PC-3 (cell line): Measurements from ENCODE around the gene PIGS. TPM values are rescaled to one million over a fixed set of nuclear protein-coding genes. Genes with fewer than 3 reads are reported as not detected.

Source experiments
- ATAC-seq: fragments of 200-7000 bp; cut with Tn5 transposase; 2 replicates; pipeline ENCODE4 v1.9.1; 2020; ENCODE audit warnings: mild to moderate bottlenecking, moderate library complexity
- BruUV-seq: library from RNA; stranded (reverse); fragments of 400-500 nt; replicated peaks from 2 replicates; lab custom pipeline; 2021; lab: Mats Ljungman, UMichigan
- CTCF ChIA-PET: fragments of 300-600 bp; sonication (Branson Sonifier 250); formaldehyde crosslinking; loops from one replicate; lab custom pipeline; 2022; ENCODE audit warnings: antibody characterized with exemption; lab: Charles Lee
- POLR2A ChIA-PET: fragments of 300-600 bp; sonication (Branson Sonifier 250); formaldehyde crosslinking; loops from one replicate; lab custom pipeline; 2022; ENCODE audit warnings: antibody characterized with exemption; ENCODE audit not compliant: unreplicated experiment; lab: Charles Lee
- DNase-seq: peaks from one replicate; pipeline ENCODE4 v3.0.0-alpha.2; 2015
- H2AFZ ChIP-seq: fragments of 300-600 bp; sonication (generic); 2 replicates; pipeline ENCODE4 v1.6.0; 2016; ENCODE audit warnings: antibody characterized with exemption, low read length
- H3F3A ChIP-seq: fragments of 300-600 bp; sonication (generic); one replicate; pipeline ENCODE4 v1.6.0; 2017; ENCODE audit warnings: antibody characterized with exemption, low read length, control low read depth, mild to moderate bottlenecking; ENCODE audit not compliant: unreplicated experiment
- H3K27ac ChIP-seq: fragments of 300-600 bp; sonication (generic); 2 replicates; pipeline ENCODE4 v1.5.1; 2016; ENCODE audit warnings: mild to moderate bottlenecking, low read length
- H3K27me3 ChIP-seq: fragments of 300-600 bp; sonication (generic); 2 replicates; pipeline ENCODE4 v1.6.1; 2016; ENCODE audit warnings: low read length, mixed read lengths
- H3K36me3 ChIP-seq: fragments of 300-600 bp; sonication (generic); 2 replicates; pipeline ENCODE4 v1.6.1; 2016; ENCODE audit warnings: low read depth, mixed run types, low read length, mixed read lengths
- H3K4me1 ChIP-seq: fragments of 300-600 bp; sonication (generic); 2 replicates; pipeline ENCODE4 v1.5.1; 2016; ENCODE audit warnings: low read length; ENCODE audit not compliant: insufficient read depth
- H3K4me2 ChIP-seq: fragments of 300-600 bp; sonication (generic); 2 replicates; pipeline ENCODE4 v1.6.0; 2016; ENCODE audit warnings: low read length
- H3K4me3 ChIP-seq: fragments of 300-600 bp; sonication (generic); 2 replicates; pipeline ENCODE4 v1.5.1; 2016; ENCODE audit warnings: mild to moderate bottlenecking, low read length, mixed read lengths
- H3K79me2 ChIP-seq: fragments of 300-600 bp; sonication (generic); 2 replicates; pipeline ENCODE4 v1.6.1; 2017; ENCODE audit warnings: low read length, mixed read lengths
- H3K9ac ChIP-seq: fragments of 300-600 bp; sonication (generic); 2 replicates; pipeline ENCODE4 v1.6.0; 2016; ENCODE audit warnings: mild to moderate bottlenecking, low read length
- H3K9me2 ChIP-seq: fragments of 300-600 bp; sonication (generic); replicated peaks from 2 replicates; pipeline ENCODE4 v1.6.1; 2016; ENCODE audit warnings: mixed run types, low read length, mixed read lengths
- H3K9me3 ChIP-seq: fragments of 300-600 bp; sonication (generic); 2 replicates; pipeline ENCODE4 v1.6.1; 2016; ENCODE audit warnings: low read length, mixed read lengths
- H4K20me1 ChIP-seq: fragments of 300-600 bp; sonication (generic); 2 replicates; pipeline ENCODE4 v1.6.1; 2016; ENCODE audit warnings: low read length, mixed read lengths
- CTCF ChIP-seq: fragments of 300-600 bp; sonication (generic); conservative IDR thresholded peaks from 2 replicates; pipeline ENCODE4 v1.5.1; 2017; ENCODE audit warnings: antibody characterized with exemption, low read depth, mild to moderate bottlenecking, low read length
- EZH2 ChIP-seq: fragments of 300-600 bp; sonication (generic); IDR thresholded peaks from one replicate; pipeline ENCODE4 v1.6.1; 2017; ENCODE audit warnings: antibody characterized with exemption, mild to moderate bottlenecking, low read length; ENCODE audit not compliant: unreplicated experiment
- EZH2phosphoT487 ChIP-seq: fragments of 300-600 bp; sonication (generic); IDR thresholded peaks from 2 replicates; pipeline ENCODE4 v1.6.1; 2018; ENCODE audit warnings: mild to moderate bottlenecking, antibody characterized with exemption, low read length, borderline replicate concordance
- intact Hi-C: fragments of 100-400 bp; cut with micrococcal nuclease; formaldehyde crosslinking; loops from 2 replicates; pipeline ENCODE4 v1.9.0; 2023
- total RNA-seq: library from RNA; depleted of rRNA; stranded (reverse); fragments of >200 nt; gene quantifications from 2 replicates; pipeline ENCODE4 v1.2.3, GENCODE V29; 2014

The PIGS gene
- total RNA-seq, 1 experiment from 2014 or later, result 15.8 TPM

GRCh38 chr17:28532050-28532960 lies 39.0 kb downstream of the PIGS start:
- BruUV-seq, result no TSS peak
- H3F3A ChIP-seq, result no peaks in the 10 kb centered on the region
- H4K20me1 ChIP-seq, result no peaks in the 10 kb centered on the region
- H3K27me3 ChIP-seq, result no peaks in the 10 kb centered on the region
- intact Hi-C loops, result no loop called here
- H3K27ac ChIP-seq, result no peak overlapping the region
- H3K4me2 ChIP-seq, result no peak overlapping the region
- ChIA-PET CTCF (no interaction called here), POLR2A (no interaction called here)
- no peak overlapping the region for H3K4me3 ChIP-seq
- no peak for ATAC-seq
- H3K9ac ChIP-seq, result no peak overlapping the region
- TF ChIP-seq EZH2, result no peak
- TF ChIP-seq CTCF, result no peak
- TF ChIP-seq EZH2phosphoT487, result no peak
- H3K4me1 ChIP-seq, result peaks cover 27% of the 10 kb centered on the region
- H3K79me2 ChIP-seq, result no peaks in the 10 kb centered on the region
- no peaks in the 10 kb centered on the region for H3K36me3 ChIP-seq
- H2AFZ ChIP-seq, result no peak overlapping the region
- H3K9me3 ChIP-seq, result no peaks in the 10 kb centered on the region
- no peaks in the 10 kb centered on the region for H3K9me2 ChIP-seq
- DNase-seq, result no peak

GRCh38 chr17:28530926-28531325 lies 40.4 kb downstream of the PIGS start:
- Histone ChIP-seq H4K20me1 (no peaks in the 10 kb centered on the region), H3K27ac (no peak overlapping the region), H3K27me3 (no peaks in the 10 kb centered on the region), H3K79me2 (no peaks in the 10 kb centered on the region), H3K36me3 (no peaks in the 10 kb centered on the region), H3K9me2 (no peaks in the 10 kb centered on the region), H3K4me1 (peaks cover 27% of the 10 kb centered on the region), H3K4me3 (no peak overlapping the region), H3K9ac (no peak overlapping the region), H3K4me2 (no peak overlapping the region), H3F3A (no peaks in the 10 kb centered on the region), H2AFZ (no peak overlapping the region), H3K9me3 (no peaks in the 10 kb centered on the region)
- ATAC-seq, result no peak
- ChIA-PET POLR2A (no interaction called here), CTCF (no interaction called here)
- BruUV-seq, result no TSS peak
- no peak for TF ChIP-seq CTCF
- TF ChIP-seq EZH2, result no peak
- no peak for TF ChIP-seq EZH2phosphoT487
- intact Hi-C loops, result no loop called here
- DNase-seq, result no peak

- no peaks in the 10 kb centered on the region for H3K79me2 ChIP-seq
- H3K9ac ChIP-seq, result no peak overlapping the region
- H3K4me2 ChIP-seq, result no peak overlapping the region
- H3K27me3 ChIP-seq, result no peaks in the 10 kb centered on the region
- CTCF ChIA-PET, result no interaction called here
- ATAC-seq, result no peak
- no peak overlapping the region for H3K4me3 ChIP-seq
- no peaks in the 10 kb centered on the region for H3K36me3 ChIP-seq
- no peaks in the 10 kb centered on the region for H3K9me2 ChIP-seq
- no TSS peak for BruUV-seq
- TF ChIP-seq EZH2, result no peak
- TF ChIP-seq CTCF, result no peak
- no peak for TF ChIP-seq EZH2phosphoT487
- no peaks in the 10 kb centered on the region for H4K20me1 ChIP-seq
- no peaks in the 10 kb centered on the region for H3K9me3 ChIP-seq
- no peak overlapping the region for H2AFZ ChIP-seq
- no peaks in the 10 kb centered on the region for H3F3A ChIP-seq
- POLR2A ChIA-PET, result no interaction called here
- H3K27ac ChIP-seq, result no peak overlapping the region
- H3K4me1 ChIP-seq, result peaks cover 34% of the 10 kb centered on the region
- intact Hi-C loops, result no loop called here
- DNase-seq, result no peak
Observed at GRCh38 chr17:28530250-28530649, 41.1 kb downstream of the PIGS start.
